GM10248 (cell line): ENCODE results near the gene INSR.
A peak's percentile ranks its signal among the peaks of the same experiment; 100 is the strongest.

Experiments used
- CTCF ChIA-PET: fragments of 300-600 bp; sonication (Branson Sonifier 250); formaldehyde crosslinking; extraction: SDS; loops from one replicate; lab custom pipeline; 2021; ENCODE audit warnings: antibody characterized with exemption; lab: Yijun Ruan, JAX
- POLR2A ChIA-PET: fragments of 350-650 bp; sonication (Branson Sonifier 250); formaldehyde crosslinking; extraction: SDS; loops from one replicate; lab custom pipeline; 2020; ENCODE audit warnings: antibody characterized with exemption; lab: Yijun Ruan, JAX
- DNase-seq: peaks from one replicate; pipeline ENCODE4 v3.0.0; 2012; ENCODE audit errors: extremely low spot score
- TF ChIP-seq, protein P1 (sequence below): IDR thresholded peaks from 2 replicates; pipeline ENCODE4 v1.5.1; 2012; ENCODE audit warnings: mild to moderate bottlenecking, low read depth; ENCODE audit errors: extremely low read depth, missing control alignments, control extremely low read depth

The INSR gene

DNA sequence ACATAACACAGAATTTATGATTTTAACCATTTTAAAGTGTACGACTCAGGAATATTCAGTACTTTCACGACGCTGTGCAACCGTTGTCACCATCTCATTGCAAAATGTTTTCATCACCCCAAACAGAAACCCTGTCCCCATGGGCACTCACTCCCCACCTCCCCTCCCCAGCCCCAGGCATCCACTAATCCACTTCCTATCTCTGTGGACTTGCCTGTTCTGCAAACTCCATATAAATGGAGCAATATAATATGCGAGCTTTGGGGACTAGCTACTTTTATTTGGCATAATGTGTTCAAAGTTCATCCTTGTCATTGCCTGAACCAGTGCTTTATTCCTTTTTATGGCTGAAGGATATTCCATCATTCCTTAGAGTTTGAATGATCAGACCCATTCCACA, 7.3 kb upstream of the INSR start:
- TF ChIP-seq, protein P1, sequence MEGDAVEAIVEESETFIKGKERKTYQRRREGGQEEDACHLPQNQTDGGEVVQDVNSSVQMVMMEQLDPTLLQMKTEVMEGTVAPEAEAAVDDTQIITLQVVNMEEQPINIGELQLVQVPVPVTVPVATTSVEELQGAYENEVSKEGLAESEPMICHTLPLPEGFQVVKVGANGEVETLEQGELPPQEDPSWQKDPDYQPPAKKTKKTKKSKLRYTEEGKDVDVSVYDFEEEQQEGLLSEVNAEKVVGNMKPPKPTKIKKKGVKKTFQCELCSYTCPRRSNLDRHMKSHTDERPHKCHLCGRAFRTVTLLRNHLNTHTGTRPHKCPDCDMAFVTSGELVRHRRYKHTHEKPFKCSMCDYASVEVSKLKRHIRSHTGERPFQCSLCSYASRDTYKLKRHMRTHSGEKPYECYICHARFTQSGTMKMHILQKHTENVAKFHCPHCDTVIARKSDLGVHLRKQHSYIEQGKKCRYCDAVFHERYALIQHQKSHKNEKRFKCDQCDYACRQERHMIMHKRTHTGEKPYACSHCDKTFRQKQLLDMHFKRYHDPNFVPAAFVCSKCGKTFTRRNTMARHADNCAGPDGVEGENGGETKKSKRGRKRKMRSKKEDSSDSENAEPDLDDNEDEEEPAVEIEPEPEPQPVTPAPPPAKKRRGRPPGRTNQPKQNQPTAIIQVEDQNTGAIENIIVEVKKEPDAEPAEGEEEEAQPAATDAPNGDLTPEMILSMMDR, result no peak
- no peak for DNase-seq
- CTCF ChIA-PET, result interaction anchor here (0.7 to 1.3 kb wide), 4 partner anchors 25 to 199 kb away, joined by 3 read pairs; no protein-coding TSS in a partner anchor
- POLR2A ChIA-PET, result no interaction called here

DNA sequence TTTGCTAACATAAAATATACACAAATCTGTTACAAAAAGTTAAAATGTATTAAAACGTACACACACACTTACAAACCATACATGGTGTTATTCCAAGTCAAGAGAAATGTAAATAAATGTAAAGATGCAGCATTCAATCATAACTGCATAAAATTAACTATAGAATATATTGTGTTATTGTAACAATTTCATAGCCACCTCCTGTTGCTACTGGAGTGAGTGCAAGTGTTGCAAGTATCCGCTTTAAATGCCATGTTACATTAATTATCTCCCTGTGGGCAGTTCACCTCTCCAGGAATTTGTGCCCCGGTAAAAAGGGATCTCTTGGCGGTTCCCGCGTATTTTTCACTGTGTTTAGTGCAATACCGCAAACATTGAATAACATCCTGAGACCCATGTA, 3.5 kb upstream of the INSR start:
- TF ChIP-seq, protein P1, result no peak
- DNase-seq, result no peak
- ChIA-PET POLR2A (no interaction called here), CTCF (no interaction called here)

DNA sequence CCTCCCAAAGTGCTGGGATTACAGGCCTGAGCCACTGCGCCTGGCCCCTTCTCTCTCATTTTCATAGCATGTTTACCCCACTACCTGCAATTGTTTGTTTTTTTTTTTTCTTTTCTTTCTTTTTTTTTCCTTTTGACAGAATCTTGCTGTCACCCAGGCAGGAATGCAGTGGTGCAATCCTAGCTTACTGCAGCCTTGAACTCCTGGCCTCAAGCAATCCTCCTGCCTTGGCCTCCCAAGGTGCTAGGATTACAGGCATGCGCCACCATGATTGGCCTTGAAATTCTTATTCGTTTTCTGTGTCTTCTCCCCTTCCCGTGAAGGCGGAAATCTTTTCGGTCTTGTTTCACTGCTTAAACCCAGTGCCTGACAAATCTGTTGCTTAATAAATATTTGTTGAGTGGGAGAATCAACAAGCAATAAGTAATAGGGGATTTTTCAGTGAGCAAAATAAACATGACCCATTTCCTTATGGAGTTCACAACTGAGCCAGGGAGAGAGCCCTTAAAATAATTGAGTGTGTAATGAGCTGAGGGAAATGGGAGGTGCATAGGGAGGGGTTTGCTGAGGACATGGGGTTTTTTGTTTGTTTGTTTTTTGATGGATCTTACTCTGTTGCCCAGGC, 1.8 kb upstream of the INSR start:
- CTCF ChIA-PET, result no interaction called here
- TF ChIP-seq, protein P1, result no peak
- POLR2A ChIA-PET, result no interaction called here
- DNase-seq, result no peak

DNA sequence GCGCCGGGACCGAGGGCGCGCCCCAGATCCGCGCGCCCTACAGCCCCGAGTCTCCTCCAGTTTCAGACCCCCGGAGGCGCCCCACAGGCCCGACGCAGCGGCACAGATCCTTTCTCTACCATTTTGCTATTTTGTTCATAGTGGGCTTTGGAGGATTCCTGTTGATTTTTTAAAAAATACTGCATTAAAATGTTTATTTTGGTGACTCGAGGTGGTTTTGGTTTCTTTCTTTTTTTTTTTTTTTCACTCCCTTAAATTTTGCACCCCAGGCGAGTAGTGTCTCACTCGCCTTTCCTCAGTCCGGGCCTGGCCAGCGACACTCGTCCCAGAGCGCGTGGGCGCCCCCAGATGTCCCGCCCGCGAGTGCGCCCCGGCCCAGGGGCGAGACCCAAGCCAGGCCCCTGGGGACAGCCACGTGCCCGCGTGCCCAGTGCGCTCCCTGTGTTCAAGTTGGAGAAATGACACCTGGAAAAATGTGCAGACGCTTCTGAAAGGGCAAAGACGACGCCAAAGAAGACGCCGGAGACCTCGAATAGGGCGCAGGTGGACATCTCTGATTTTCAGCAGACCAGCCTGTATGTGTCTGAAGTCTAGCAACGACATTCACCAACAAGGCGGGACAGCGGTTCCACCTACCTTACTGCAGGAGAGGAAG, 471 bp upstream of the INSR start:
- peak; percentile 62 for DNase-seq
- ChIA-PET CTCF (interaction anchor here (1.2 to 1.3 kb wide), 2 partner anchors 34 to 112 kb away, joined by 3 read pairs; no protein-coding TSS in a partner anchor), POLR2A (interaction anchor here (1.1 kb wide), 1 partner anchor 71 kb away, joined by 3 read pairs; no protein-coding TSS in a partner anchor)
- TF ChIP-seq, protein P1, result peak; percentile 50

GRCh38 chr19:7292950-7293761, 1.1 kb downstream of the INSR start:
- TF ChIP-seq, protein P1, result no peak
- peak; percentile 28 for DNase-seq
- ChIA-PET CTCF (interaction anchor here (0.9 to 1.3 kb wide), 5 partner anchors 32 to 110 kb away, joined by 3 to 4 read pairs (median 3); no protein-coding TSS in a partner anchor), POLR2A (interaction anchor here (0.5 to 1.1 kb wide), 2 partner anchors 69 to 78 kb away, joined by 3 to 4 read pairs; no protein-coding TSS in a partner anchor)
